OCI-LY1 (cell line): ENCODE data around the gene MBOAT2.
A peak's percentile ranks its signal among the peaks of the same experiment; 100 is the strongest.

Experiments
- H2AFZ ChIP-seq: fragments of 200-600 bp; sonication (generic), shearing (Covaris generic); 2 replicates; pipeline ENCODE4 v1.6.0; 2014; ENCODE audit warnings: antibody characterized with exemption, mild to moderate bottlenecking, low read length
- H3F3A ChIP-seq: fragments of 200-600 bp; sonication (generic), shearing (Covaris generic); 2 replicates; pipeline ENCODE4 v1.6.0; 2014; ENCODE audit warnings: mild to moderate bottlenecking, antibody characterized with exemption, low read length, moderate library complexity; ENCODE audit not compliant: insufficient read depth
- H3K27ac ChIP-seq: fragments of 200-600 bp; sonication (generic); 2 replicates; pipeline ENCODE4 v1.5.1; 2014; ENCODE audit warnings: low read length, mixed run types, mild to moderate bottlenecking, low read depth; ENCODE audit not compliant: poor library complexity, severe bottlenecking
- H3K27me3 ChIP-seq: fragments of 200-600 bp; sonication (generic); 2 replicates; pipeline ENCODE4 v1.6.0; 2014; ENCODE audit warnings: antibody characterized with exemption, mild to moderate bottlenecking, low read length, moderate library complexity; ENCODE audit not compliant: insufficient read depth
- H3K36me3 ChIP-seq: fragments of 200-600 bp; sonication (generic); 2 replicates; pipeline ENCODE4 v1.6.1; 2014; ENCODE audit warnings: mild to moderate bottlenecking, antibody characterized with exemption, low read length, moderate library complexity, mixed read lengths; ENCODE audit not compliant: insufficient read depth
- H3K4me1 ChIP-seq: fragments of 200-600 bp; sonication (generic); 2 replicates; pipeline ENCODE4 v1.5.1; 2014; ENCODE audit warnings: mild to moderate bottlenecking, low read length, moderate library complexity; ENCODE audit not compliant: insufficient read depth, severe bottlenecking
- H3K4me2 ChIP-seq: fragments of 200-600 bp; sonication (generic), shearing (Covaris generic); 2 replicates; pipeline ENCODE4 v1.6.1; 2014; ENCODE audit warnings: low read length
- H3K4me3 ChIP-seq: fragments of 200-600 bp; sonication (generic); 2 replicates; pipeline ENCODE4 v1.5.1; 2014; ENCODE audit warnings: low read length, low read depth, mild to moderate bottlenecking, mixed read lengths; ENCODE audit not compliant: poor library complexity, severe bottlenecking
- H3K79me2 ChIP-seq: fragments of 200-600 bp; shearing (Covaris generic); 2 replicates; pipeline ENCODE4 v1.6.1; 2016; ENCODE audit warnings: mixed run types, low read length, mixed read lengths; ENCODE audit not compliant: insufficient read depth
- H3K9ac ChIP-seq: fragments of 200-600 bp; sonication (generic), shearing (Covaris generic); 2 replicates; pipeline ENCODE4 v1.6.1; 2014; ENCODE audit warnings: mild to moderate bottlenecking, low read length, mixed read lengths
- H3K9me2 ChIP-seq: fragments of 200-600 bp; sonication (generic), shearing (Covaris generic); 2 replicates; pipeline ENCODE4 v1.6.1; 2014; ENCODE audit warnings: low read depth, mild to moderate bottlenecking, low read length, mixed read lengths
- H3K9me3 ChIP-seq: fragments of 200-600 bp; shearing (Covaris generic); 2 replicates; pipeline ENCODE4 v1.6.1; 2014; ENCODE audit warnings: low read length, mixed read lengths
- H4K20me1 ChIP-seq: fragments of 200-600 bp; sonication (generic), shearing (Covaris generic); 2 replicates; pipeline ENCODE4 v1.6.0; 2016; ENCODE audit warnings: mild to moderate bottlenecking, low read length; ENCODE audit not compliant: insufficient read depth
- EZH2 ChIP-seq: fragments of 200-600 bp; sonication (generic), shearing (Covaris generic); IDR thresholded peaks from 2 replicates; pipeline ENCODE4 v1.8.0; 2017; ENCODE audit warnings: borderline replicate concordance, mixed run types, mild to moderate bottlenecking, antibody characterized with exemption, low read length, moderate library complexity, mixed read lengths
- TF ChIP-seq, protein P1 (sequence below): fragments of 200-600 bp; sonication (generic), shearing (Covaris generic); IDR thresholded peaks from 2 replicates; pipeline ENCODE4 v1.5.1; 2017; ENCODE audit warnings: mild to moderate bottlenecking, antibody characterized with exemption, low read length, moderate library complexity, mixed read lengths

MBOAT2 gene

DNA sequence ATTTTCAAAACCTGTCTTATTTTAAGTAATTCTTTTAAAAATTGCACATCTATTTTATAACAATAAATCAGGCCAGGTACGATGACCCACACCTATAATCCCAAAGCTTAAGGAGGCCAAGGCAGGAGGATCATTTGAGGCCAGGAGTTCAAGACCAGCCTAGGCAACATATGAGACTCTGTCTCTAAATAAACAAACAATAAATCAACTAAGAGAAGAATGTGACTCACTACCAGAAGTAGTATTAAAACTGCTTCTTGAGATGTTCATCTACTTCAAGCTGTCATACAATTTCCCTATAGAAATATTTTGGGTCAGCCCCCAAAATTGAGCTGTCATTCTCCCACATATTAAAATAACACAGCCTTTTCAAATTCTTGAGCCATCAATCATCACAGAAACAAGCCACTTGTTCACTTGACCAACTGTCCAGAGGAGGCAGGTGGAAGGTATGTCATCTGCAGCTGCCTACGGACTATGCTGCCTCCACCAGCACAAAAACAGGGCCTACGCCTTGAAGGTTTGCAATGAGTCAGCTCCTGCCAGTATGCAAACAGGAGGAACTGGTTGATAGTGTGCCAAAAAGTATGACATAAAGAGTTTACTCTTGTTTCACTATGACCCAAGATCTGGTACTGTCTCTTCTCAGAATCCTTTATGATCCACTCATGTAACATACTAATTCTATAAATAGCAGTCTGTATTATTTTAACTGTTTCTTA is 199.7 kb downstream of the MBOAT2 start:
- H3K4me1 ChIP-seq, result peaks cover 8% of the 10 kb centered on the region
- peaks cover 3% of the 10 kb centered on the region; the same call in 1 of the 2 replicates for H3F3A ChIP-seq
- H3K9me3 ChIP-seq, result no peaks in the 10 kb centered on the region
- H3K27me3 ChIP-seq, result no peaks in the 10 kb centered on the region
- no peak overlapping the region for H2AFZ ChIP-seq
- H3K4me3 ChIP-seq, result no peak overlapping the region
- H3K36me3 ChIP-seq, result peaks cover 62% of the 10 kb centered on the region
- peak overlapping the region; percentile 42 for H3K27ac ChIP-seq
- no peaks in the 10 kb centered on the region for H3K79me2 ChIP-seq
- no peak overlapping the region for H3K4me2 ChIP-seq
- H3K9me2 ChIP-seq, result no peaks in the 10 kb centered on the region
- H4K20me1 ChIP-seq, result no peaks in the 10 kb centered on the region
- H3K9ac ChIP-seq, result no peak overlapping the region
- TF ChIP-seq, protein P1, sequence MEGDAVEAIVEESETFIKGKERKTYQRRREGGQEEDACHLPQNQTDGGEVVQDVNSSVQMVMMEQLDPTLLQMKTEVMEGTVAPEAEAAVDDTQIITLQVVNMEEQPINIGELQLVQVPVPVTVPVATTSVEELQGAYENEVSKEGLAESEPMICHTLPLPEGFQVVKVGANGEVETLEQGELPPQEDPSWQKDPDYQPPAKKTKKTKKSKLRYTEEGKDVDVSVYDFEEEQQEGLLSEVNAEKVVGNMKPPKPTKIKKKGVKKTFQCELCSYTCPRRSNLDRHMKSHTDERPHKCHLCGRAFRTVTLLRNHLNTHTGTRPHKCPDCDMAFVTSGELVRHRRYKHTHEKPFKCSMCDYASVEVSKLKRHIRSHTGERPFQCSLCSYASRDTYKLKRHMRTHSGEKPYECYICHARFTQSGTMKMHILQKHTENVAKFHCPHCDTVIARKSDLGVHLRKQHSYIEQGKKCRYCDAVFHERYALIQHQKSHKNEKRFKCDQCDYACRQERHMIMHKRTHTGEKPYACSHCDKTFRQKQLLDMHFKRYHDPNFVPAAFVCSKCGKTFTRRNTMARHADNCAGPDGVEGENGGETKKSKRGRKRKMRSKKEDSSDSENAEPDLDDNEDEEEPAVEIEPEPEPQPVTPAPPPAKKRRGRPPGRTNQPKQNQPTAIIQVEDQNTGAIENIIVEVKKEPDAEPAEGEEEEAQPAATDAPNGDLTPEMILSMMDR, result no peak
- TF ChIP-seq EZH2, result no peak

- Histone ChIP-seq H3K9ac (no peak overlapping the region), H3K79me2 (no peaks in the 10 kb centered on the region), H3K27me3 (no peaks in the 10 kb centered on the region), H4K20me1 (no peaks in the 10 kb centered on the region), H3K9me2 (no peaks in the 10 kb centered on the region), H3K9me3 (no peaks in the 10 kb centered on the region), H2AFZ (no peak overlapping the region), H3K4me2 (no peak overlapping the region), H3K27ac (no peak overlapping the region), H3K36me3 (peaks cover 72% of the 10 kb centered on the region), H3K4me1 (peaks cover 8% of the 10 kb centered on the region), H3F3A (peaks cover 3% of the 10 kb centered on the region; the same call in 1 of the 2 replicates), H3K4me3 (no peak overlapping the region)
- TF ChIP-seq EZH2, result no peak
- TF ChIP-seq, protein P1, result no peak
Observed at GRCh38 chr2:8802741-8803140, 200.7 kb downstream of the MBOAT2 start.
